ENCODE measurements around the gene KIF3C.
"Not testable (repeated sequence)": the region's sequence is repeated elsewhere in the genome, so short reads cannot be mapped to it uniquely, and the experiment has no call there.

Gene KIF3C

DNA sequence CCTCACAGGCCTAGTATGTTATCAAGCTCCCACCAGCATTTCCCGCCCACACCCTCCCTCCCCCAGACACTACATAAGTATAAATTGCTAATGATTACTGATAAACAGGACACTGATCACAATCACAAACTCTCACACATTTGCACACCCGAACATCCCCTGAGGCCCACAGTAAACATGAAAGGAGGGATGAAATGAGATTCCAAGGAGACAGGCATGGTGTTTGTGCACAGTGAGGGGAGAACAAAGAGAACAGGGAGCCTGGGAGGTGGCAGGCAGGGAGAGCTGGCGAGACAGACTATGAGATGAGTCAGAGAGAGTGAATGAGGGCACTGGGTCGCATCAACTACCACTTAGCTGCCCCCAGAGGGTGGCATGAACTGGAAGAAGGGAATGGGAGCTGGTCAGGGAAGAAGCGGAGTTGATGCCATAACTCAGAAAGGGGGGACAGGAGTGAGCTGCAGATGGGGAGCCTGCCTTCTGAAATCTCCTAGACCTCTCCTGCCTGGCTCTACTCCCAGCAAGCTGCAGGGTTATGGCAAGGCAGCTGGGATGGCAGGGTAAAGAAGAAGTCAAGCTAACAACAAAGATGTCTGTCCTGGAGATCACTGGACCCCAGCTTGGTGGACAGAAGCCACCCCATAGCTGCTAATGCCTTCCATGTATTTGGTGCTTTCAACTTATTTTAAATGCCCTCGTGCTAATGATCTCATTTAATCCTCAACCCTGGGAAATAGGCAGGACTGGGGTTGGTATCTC lies 5.1 kb downstream of the KIF3C start:
- H3K27ac ChIP-seq = no peak overlapping the region
- TF ChIP-seq ZFX (IDR thresholded peaks at IDR 0.05; ENCODE audit: borderline replicate concordance) = no peak

DNA sequence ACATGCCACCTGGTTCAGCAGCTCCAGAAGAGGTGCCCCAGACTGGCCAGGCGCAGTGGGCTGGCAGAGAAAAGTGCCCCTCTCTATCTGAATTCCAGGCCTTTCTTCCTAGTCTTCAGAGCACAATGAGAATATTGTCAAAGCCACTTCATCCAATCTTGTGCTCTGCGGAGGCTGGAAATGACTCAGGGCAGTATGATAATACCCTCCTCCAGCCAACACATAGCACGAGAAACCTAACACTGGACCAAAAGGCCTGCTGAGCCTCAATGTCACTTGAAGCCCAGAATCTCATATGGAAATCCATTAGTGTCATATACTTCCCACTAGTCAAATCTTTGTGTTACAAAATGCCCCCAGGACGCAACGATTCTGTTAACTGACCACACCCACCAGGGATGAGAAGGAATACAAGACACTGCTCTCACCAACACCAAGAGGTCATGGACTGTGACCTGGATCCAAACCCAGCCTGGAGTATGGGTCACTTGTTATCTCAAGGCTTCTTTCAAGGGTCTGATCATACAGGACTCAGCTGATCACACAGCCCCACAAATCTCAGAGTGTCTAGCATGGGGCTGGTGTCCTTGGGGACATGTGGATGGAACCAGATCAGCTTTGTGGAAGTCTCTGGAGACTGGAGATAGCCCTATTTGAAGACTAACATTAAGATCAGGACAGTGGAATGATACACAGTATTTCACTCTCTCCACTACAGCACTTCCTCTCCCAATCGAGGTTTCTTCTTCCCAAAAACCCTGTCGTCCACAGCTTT lies 10.1 kb downstream of the KIF3C start:
- H3K27ac ChIP-seq = no peak overlapping the region
- TF ChIP-seq, protein P1, sequence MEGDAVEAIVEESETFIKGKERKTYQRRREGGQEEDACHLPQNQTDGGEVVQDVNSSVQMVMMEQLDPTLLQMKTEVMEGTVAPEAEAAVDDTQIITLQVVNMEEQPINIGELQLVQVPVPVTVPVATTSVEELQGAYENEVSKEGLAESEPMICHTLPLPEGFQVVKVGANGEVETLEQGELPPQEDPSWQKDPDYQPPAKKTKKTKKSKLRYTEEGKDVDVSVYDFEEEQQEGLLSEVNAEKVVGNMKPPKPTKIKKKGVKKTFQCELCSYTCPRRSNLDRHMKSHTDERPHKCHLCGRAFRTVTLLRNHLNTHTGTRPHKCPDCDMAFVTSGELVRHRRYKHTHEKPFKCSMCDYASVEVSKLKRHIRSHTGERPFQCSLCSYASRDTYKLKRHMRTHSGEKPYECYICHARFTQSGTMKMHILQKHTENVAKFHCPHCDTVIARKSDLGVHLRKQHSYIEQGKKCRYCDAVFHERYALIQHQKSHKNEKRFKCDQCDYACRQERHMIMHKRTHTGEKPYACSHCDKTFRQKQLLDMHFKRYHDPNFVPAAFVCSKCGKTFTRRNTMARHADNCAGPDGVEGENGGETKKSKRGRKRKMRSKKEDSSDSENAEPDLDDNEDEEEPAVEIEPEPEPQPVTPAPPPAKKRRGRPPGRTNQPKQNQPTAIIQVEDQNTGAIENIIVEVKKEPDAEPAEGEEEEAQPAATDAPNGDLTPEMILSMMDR (IDR thresholded peaks at IDR 0.05) = no peak
- TF ChIP-seq ZFX (IDR thresholded peaks at IDR 0.05; ENCODE audit: borderline replicate concordance) = no peak

DNA sequence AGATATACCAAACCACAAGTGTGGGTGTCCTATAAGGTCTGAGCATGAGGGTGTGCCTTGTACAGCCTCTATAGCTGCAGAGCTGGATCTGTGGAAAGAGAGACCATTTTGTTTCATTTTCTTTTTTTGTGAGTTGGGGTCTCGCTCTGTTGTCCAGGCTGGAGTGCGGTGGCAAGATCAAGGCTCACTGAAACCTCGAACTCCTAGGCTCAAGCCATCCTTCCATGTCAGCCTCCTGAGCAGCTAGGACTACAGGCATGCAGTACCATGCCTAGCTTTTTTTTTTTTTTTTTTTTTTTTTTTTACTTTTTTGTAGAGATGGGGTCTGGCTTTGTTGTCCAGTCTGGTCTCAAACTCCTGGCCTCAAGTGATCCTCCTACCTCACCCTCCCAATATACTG lies 10.7 kb downstream of the KIF3C start:
- H3K27ac ChIP-seq = no peak overlapping the region
- TF ChIP-seq, protein P1 (IDR thresholded peaks at IDR 0.05) = no peak
- TF ChIP-seq ZFX (IDR thresholded peaks at IDR 0.05; ENCODE audit: borderline replicate concordance) = no peak

DNA sequence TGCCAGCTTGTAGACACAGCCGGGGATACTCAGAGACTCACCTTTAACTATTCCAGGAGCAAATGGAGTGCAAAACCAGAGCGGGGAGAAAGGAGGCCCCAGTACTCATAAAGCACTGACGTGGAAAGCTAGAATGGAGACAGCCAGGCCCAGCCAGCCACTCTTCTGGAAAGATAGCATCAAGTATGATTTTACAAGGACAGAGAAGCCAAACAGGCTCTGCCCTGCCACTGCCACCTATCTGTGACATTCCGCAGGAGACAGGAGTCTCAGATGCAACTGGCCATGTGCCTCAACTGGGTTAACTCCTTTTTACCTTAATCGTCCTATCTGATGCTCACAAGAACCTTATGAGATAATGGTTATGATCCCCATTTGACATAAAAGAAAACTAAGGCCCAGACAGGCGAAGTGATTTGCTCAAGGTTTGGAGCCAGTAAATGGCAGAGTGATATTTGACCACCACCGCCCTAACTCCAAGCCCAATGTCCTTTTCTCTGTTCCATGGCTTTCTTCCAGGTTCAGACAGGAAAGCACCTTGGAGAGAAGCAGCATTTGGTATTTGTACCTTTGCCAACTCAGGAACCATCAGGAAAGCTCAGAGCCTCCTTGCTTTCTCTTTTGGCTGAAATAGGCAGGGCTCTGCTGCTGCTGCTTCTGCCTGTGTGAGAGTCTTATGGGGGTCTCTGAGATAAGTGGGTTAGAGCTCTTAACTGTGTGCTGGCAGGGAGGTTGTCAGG lies 15.6 kb downstream of the KIF3C start:
- no peak for TF ChIP-seq ZFX (IDR thresholded peaks at IDR 0.05; ENCODE audit: borderline replicate concordance)
- TF ChIP-seq, protein P1 (IDR thresholded peaks at IDR 0.05) = peak; percentile 74
- peak overlapping the region; percentile 52 for H3K27ac ChIP-seq

DNA sequence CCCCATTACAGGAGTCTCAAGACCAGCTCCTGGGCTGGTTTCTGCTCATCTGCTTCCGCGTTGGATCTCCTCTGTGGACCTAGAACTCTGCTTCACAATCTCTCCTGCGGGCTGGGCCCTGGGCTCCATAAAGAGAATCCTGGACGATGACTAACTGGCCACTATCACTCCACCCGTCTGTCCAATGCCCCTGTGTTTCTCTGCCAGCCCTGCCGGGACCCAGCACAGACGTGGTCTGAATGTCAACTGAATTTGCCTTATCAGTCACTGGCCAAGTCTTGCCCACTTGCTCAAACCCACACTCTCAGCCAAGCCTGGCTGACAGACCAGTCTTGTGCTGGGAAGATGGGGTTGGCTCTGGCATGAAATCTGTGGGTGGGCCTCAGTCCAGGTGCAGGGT lies 17.4 kb downstream of the KIF3C start:
- TF ChIP-seq, protein P1 (IDR thresholded peaks at IDR 0.05) = no peak
- TF ChIP-seq ZFX (IDR thresholded peaks at IDR 0.05; ENCODE audit: borderline replicate concordance) = no peak
- H3K27ac ChIP-seq = no peak overlapping the region

DNA sequence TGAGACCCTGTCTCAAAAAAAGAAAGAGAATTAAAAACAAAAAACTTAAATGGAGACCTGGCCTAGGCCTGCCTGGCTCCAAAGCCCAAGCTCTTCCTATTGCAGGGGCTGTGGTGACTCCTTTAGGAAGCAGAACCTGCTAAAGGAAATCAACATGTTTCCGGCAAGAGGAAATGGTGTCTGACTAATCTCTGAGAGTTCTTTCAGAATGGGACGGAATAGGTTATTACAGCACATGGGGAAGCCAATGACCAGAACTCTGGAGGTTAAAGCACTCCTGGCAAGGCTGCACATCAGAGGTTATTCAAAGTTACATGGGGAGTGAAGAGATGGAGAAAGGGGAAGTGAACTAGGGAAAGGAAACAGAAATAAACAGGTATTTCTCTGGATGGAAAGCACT lies 21.4 kb downstream of the KIF3C start:
- TF ChIP-seq ZFX (IDR thresholded peaks at IDR 0.05; ENCODE audit: borderline replicate concordance) = no peak
- TF ChIP-seq, protein P1 (IDR thresholded peaks at IDR 0.05) = no peak
- H3K27ac ChIP-seq = no peak overlapping the region

DNA sequence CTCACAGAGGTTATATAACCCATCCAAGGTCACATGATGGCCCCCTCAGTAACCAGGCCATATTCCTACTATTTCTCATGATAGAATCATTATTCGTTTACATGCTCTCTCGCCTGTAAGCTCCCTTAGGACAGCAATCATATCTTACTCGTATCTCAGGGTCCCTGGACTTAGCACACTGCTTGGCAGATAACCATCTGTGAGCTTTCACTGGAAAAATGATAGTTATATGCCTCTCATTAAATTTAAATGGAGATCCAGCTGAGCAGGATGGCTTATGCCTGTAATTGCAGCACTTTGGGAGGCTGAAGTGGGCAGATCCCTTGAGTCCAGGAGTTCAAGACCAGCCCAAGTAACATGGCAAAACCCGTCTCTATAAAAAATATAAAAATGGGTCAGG lies 21.9 kb downstream of the KIF3C start:
- TF ChIP-seq, protein P1 (IDR thresholded peaks at IDR 0.05) = no peak
- TF ChIP-seq ZFX (IDR thresholded peaks at IDR 0.05; ENCODE audit: borderline replicate concordance) = no peak
- H3K27ac ChIP-seq = no peak overlapping the region

DNA sequence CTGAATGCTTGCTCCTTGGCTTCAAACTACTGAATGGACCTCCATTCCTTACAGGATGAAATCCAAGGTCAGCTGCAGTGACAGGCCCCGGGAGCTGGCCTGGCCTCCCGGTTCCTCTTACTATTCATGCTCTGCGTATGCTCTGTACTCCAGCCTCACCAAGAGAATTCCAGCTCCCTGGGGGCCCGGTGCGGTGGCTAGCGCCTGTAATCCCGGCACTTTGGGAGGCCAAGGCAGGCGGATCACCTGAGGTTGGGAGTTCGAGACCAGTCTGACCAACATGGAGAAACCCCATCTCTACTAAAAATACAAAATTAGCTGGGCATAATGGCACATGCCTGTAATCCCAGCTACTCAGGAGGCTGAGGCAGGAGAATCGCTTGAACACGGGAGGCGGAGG lies 23.7 kb downstream of the KIF3C start:
- H3K27ac ChIP-seq = not testable (repeated sequence)

Data from 22Rv1 (cell line).